A549 (cell line): Measurements from ENCODE around the gene ADAMTS2. TPM values are rescaled to one million over a fixed set of nuclear protein-coding genes. Genes with fewer than 3 reads are reported as not detected.

Experiments used
- ATAC-seq, 2 experiments: fragments of 200-7000 bp in 1 of 2; fragments of >200 bp in 1 of 2; cut with Nextera tagmentation in 1 of 2; cut with Tn5 transposase in 1 of 2; 3 replicates each; pipeline versions ENCODE4 v1.8.0 to v1.9.1; 2018 to 2020; ENCODE audit warnings: mild to moderate bottlenecking in 1 of 2, moderate library complexity in 1 of 2
- CTCF ChIA-PET: fragments of 300-600 bp; sonication (Branson Sonifier 250); formaldehyde crosslinking; extraction: SDS; loops from one replicate; lab custom pipeline; 2021; ENCODE audit warnings: antibody characterized with exemption, inconsistent platforms; lab: Yijun Ruan, JAX
- POLR2A ChIA-PET: fragments of 350-600 bp; formaldehyde crosslinking; extraction: SDS; loops from one replicate; lab custom pipeline; 2021; ENCODE audit warnings: antibody characterized with exemption, inconsistent platforms; lab: Yijun Ruan, JAX
- DNase-seq, 2 experiments: peaks; one replicate each; pipeline versions ENCODE4 v3.0.0 to v3.0.0-alpha.2; 2011 to 2016; ENCODE audit warnings: low read depth in 1 of 2, low spot score in 1 of 2
- FAIRE-seq: peaks from 2 replicates; lab custom pipeline; 2011; peaks lifted over from hg19 to GRCh38; lab: Jason Lieb, UNC
- H3K27ac ChIP-seq, 2 experiments: fragments of >200 bp; sonication (Bioruptor Twin); formaldehyde crosslinking; 3 replicates each; pipeline ENCODE4 v1.5.1; 2016 to 2017
- H3K4me1 ChIP-seq: fragments of >200 bp; sonication (Bioruptor Twin); formaldehyde crosslinking; 3 replicates; pipeline ENCODE4 v1.6.1; 2016
- H3K4me2 ChIP-seq: fragments of >200 bp; sonication (Bioruptor Twin); formaldehyde crosslinking; 3 replicates; pipeline ENCODE4 v1.6.1; 2016
- H3K4me3 ChIP-seq: fragments of >200 bp; sonication (Bioruptor Twin); formaldehyde crosslinking; 3 replicates; pipeline ENCODE4 v1.5.1; 2016
- H3K9me3 ChIP-seq: fragments of >200 bp; sonication (Bioruptor Twin); formaldehyde crosslinking; 3 replicates; pipeline ENCODE4 v1.6.1; 2016
- BHLHE40 ChIP-seq: IDR thresholded peaks from 2 replicates; pipeline ENCODE4 v1.6.1; 2012; ENCODE audit warnings: low read depth, low read length, inconsistent platforms
- CBX8 ChIP-seq: fragments of 200-600 bp; sonication (generic); IDR thresholded peaks from 2 replicates; pipeline ENCODE4 v1.6.1; 2016
- CHD2 ChIP-seq: fragments of 150-350 bp; IDR thresholded peaks from 2 replicates; pipeline ENCODE4 v1.6.1; 2014; ENCODE audit warnings: low read length; ENCODE audit not compliant: partially characterized antibody
- EHMT2 ChIP-seq: fragments of 200-600 bp; sonication (generic); IDR thresholded peaks from 2 replicates; pipeline ENCODE4 v1.6.1; 2016; ENCODE audit warnings: antibody characterized with exemption, low read depth, mild to moderate bottlenecking, moderate library complexity
- FOXS1 ChIP-seq: fragments of 250-450 bp; sonication (Bioruptor Pico); IDR thresholded peaks from 2 replicates; pipeline ENCODE4 v1.5.0; 2020; ENCODE audit warnings: mild to moderate bottlenecking, moderate library complexity
- GATA3 ChIP-seq: IDR thresholded peaks from 2 replicates; pipeline ENCODE4 v1.6.1; 2012; ENCODE audit warnings: borderline replicate concordance
- HOXB13 ChIP-seq: fragments of 250-450 bp; sonication (Bioruptor Pico); IDR thresholded peaks from 2 replicates; pipeline ENCODE4 v1.5.0; 2020; ENCODE audit warnings: low read depth, mild to moderate bottlenecking, moderate library complexity
- HOXB5 ChIP-seq: fragments of 250-450 bp; sonication (Bioruptor Pico); IDR thresholded peaks from 2 replicates; pipeline ENCODE4 v1.5.0; 2020; ENCODE audit warnings: mild to moderate bottlenecking, moderate library complexity
- JUNB ChIP-seq: fragments of >200 bp; sonication (Bioruptor Twin); formaldehyde crosslinking; IDR thresholded peaks from 2 replicates; pipeline ENCODE4 v1.6.1; 2016
- KDM1A ChIP-seq: fragments of 200-600 bp; sonication (generic); IDR thresholded peaks from 2 replicates; pipeline ENCODE4 v1.6.1; 2016; ENCODE audit warnings: low read depth, mild to moderate bottlenecking
- MYC ChIP-seq: IDR thresholded peaks from 2 replicates; pipeline ENCODE4 v1.6.1; 2012; ENCODE audit warnings: mild to moderate bottlenecking, inconsistent platforms, low read length, improper control_type of control experiment, borderline replicate concordance
- NFE2L2 ChIP-seq: fragments of 150-350 bp; conservative IDR thresholded peaks from 2 replicates; pipeline ENCODE4 v1.6.1; 2014; ENCODE audit warnings: low read length
- NR3C1 ChIP-seq: fragments of >200 bp; sonication (Bioruptor Twin); formaldehyde crosslinking; IDR thresholded peaks from 3 replicates; pipeline ENCODE4 v1.6.1; 2017
- POLR2A ChIP-seq: IDR thresholded peaks from 2 replicates; pipeline ENCODE4 v1.6.1; 2012; ENCODE audit warnings: mild to moderate bottlenecking, low read length
- RAD21 ChIP-seq, 2 experiments: fragments of >200 bp in 1 of 2; sonication (Bioruptor Twin) in 1 of 2; formaldehyde crosslinking in 1 of 2; IDR thresholded peaks in 1 of 2; conservative IDR thresholded peaks in 1 of 2; 2 replicates in 1 of 2; 3 replicates in 1 of 2; pipeline ENCODE4 v1.6.1; 2012 to 2018; ENCODE audit warnings: inconsistent platforms in 1 of 2
- RFX5 ChIP-seq: fragments of 450-650 bp; IDR thresholded peaks from 2 replicates; pipeline ENCODE4 v1.7.1; 2014; ENCODE audit warnings: antibody characterized with exemption, mild to moderate bottlenecking, moderate library complexity
- RNF2 ChIP-seq: fragments of 200-600 bp; sonication (generic); IDR thresholded peaks from 2 replicates; pipeline ENCODE4 v1.6.1; 2016; ENCODE audit warnings: low read depth, mild to moderate bottlenecking, antibody characterized with exemption, moderate library complexity, borderline replicate concordance
- SREBF2 ChIP-seq: fragments of 450-650 bp; IDR thresholded peaks from 2 replicates; pipeline ENCODE4 v1.6.1; 2014; ENCODE audit warnings: mild to moderate bottlenecking, moderate library complexity
- ZFP36 ChIP-seq: fragments of 450-650 bp; IDR thresholded peaks from 2 replicates; pipeline ENCODE4 v1.6.1; 2014; ENCODE audit warnings: borderline replicate concordance; ENCODE audit not compliant: partially characterized antibody
- ZNF302 ChIP-seq: fragments of 250-450 bp; sonication (Bioruptor Pico); IDR thresholded peaks from 2 replicates; pipeline ENCODE4 v1.9.0; 2021; ENCODE audit warnings: inconsistent platforms, mild to moderate bottlenecking, moderate library complexity
- ZSCAN20 ChIP-seq: fragments of 250-450 bp; sonication (Bioruptor Pico); IDR thresholded peaks from 2 replicates; pipeline ENCODE4 v1.8.0; 2022; ENCODE audit warnings: mild to moderate bottlenecking, moderate library complexity
- WGBS: methylation state at CpG from one replicate; pipeline ENCODE4 v1.1.6; 2017; ENCODE audit errors: missing lambda C conversion rate; 5-methylcytosine and 5-hydroxymethylcytosine counted together
- polyA plus RNA-seq, 4 experiments: library from polyadenylated mRNA; depleted of rRNA in 3 of 4; stranded (reverse); fragments of >200 nt; fragmentation: RNase III in 1 of 4; extraction: RNeasy Plus Mini Kit Qiagen cat#74134 plus additional on column Dnase treatment in 1 of 4; gene quantifications; 2 replicates in 3 of 4; 3 replicates in 1 of 4; pipeline ENCODE4 v1.2.3, GENCODE V29; 2011 to 2017
- TF ChIP-seq, protein P1 (sequence below): IDR thresholded peaks from 2 replicates; pipeline ENCODE4 v1.6.1; 2012
- TF ChIP-seq, protein P2 (sequence below): fragments of 450-650 bp; IDR thresholded peaks from 2 replicates; pipeline ENCODE4 v1.6.1; 2014; ENCODE audit warnings: antibody characterized with exemption
- TF ChIP-seq, protein P3 (sequence below): fragments of 250-450 bp; sonication (Bioruptor Pico); IDR thresholded peaks from 2 replicates; pipeline ENCODE4 v1.5.0; 2020; ENCODE audit warnings: low read depth, mild to moderate bottlenecking, moderate library complexity
- TF ChIP-seq, protein P4 (sequence below): fragments of 150-350 bp; IDR thresholded peaks from 2 replicates; pipeline ENCODE4 v1.6.1; 2014; ENCODE audit warnings: low read depth, mild to moderate bottlenecking, low read length
- TF ChIP-seq, protein P5 (sequence below): fragments of >200 bp; sonication (Bioruptor Twin); formaldehyde crosslinking; IDR thresholded peaks from 2 replicates; pipeline ENCODE4 v1.6.1; 2016

ADAMTS2 gene
- polyA plus RNA-seq, 2 of the 4 experiments (the other 2 are of a cell fraction) = not detected

DNA sequence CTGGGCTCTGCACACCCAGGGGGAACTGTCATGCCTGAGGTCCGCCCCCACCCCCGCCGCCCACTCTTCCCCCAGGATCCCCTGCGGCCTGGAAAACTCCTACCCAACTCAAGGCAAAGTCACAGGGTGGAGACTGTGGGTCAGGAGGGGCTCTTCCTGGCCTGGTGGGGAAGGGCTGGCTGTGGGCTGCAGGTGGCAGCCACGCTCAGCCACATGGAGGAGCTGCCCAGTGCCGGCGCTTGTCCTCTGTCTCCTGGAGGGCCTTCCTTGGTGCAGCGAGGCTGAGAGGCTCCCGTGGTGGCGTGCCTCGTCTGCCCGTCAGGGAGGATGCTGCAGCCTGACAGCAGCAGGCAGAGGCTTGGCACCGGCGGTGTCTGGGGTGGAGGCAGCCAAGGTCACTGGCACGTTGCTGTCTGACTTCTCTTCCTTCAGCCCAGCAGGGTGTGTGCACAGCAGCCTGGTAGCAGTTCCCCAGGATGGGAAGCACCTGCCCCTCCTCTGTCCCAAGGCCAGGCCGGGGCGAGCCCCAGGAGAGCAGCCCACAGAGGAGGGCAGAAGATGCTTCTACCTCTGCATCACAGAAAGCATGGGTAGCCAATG is 78.1 kb downstream of the ADAMTS2 start (continued):
- no peak for TF ChIP-seq CBX8

DNA sequence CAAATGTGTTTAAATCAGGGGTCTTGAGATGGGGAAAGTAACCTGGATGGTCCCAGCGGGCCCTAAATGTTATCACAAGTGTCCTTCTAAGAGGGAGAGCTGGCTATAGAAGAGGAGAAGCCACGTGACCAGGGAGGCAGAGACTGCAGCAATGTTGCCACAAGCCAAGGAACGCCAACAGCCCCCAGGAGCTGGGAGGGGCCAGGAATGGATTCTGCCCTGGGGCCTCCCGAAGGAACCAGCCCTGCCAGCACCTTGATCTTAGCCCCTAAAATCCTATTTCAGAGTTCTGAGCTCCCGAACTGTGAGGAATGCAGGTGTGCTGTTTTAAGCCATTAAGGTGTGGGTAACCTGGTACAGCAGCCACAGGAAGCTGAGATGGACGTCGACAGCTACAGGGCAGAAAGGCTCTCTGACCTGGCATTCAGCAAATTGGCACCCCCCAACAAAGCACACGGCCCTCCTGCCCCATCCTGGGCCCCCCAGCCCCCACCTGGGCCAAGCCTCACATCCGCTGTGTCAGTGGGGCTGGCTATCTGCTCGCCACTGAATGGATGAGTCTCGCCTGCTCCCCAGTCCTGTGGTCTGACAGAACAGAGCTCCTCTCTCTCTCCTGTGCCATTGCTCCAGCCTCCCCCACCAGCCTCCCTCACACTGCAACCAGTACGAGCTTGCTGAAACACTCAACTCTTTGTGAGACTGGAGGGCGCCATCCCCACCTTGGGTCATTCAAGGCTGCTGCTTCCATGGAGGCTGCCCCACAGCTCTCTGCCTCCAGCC is 78.8 kb downstream of the ADAMTS2 start:
- H3K4me3 ChIP-seq = no peak overlapping the region
- TF ChIP-seq ZSCAN20 (no peak), RAD21 (conservative IDR thresholded peaks at IDR 0.05 in 1 of 2, IDR thresholded peaks at IDR 0.05 in 1 of 2) (no peak), RNF2 (no peak), CBX8 (no peak), MYC (no peak), BHLHE40 (no peak), EHMT2 (no peak), HOXB13 (CRISPR knock-in tag) (no peak), SREBF2 (no peak), FOXS1 (no peak)
- TF ChIP-seq, protein P1, sequence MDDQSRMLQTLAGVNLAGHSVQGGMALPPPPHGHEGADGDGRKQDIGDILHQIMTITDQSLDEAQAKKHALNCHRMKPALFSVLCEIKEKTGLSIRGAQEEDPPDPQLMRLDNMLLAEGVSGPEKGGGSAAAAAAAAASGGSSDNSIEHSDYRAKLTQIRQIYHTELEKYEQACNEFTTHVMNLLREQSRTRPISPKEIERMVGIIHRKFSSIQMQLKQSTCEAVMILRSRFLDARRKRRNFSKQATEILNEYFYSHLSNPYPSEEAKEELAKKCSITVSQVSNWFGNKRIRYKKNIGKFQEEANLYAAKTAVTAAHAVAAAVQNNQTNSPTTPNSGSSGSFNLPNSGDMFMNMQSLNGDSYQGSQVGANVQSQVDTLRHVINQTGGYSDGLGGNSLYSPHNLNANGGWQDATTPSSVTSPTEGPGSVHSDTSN = no peak
- TF ChIP-seq, protein P2, sequence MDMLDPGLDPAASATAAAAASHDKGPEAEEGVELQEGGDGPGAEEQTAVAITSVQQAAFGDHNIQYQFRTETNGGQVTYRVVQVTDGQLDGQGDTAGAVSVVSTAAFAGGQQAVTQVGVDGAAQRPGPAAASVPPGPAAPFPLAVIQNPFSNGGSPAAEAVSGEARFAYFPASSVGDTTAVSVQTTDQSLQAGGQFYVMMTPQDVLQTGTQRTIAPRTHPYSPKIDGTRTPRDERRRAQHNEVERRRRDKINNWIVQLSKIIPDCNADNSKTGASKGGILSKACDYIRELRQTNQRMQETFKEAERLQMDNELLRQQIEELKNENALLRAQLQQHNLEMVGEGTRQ = no peak
- TF ChIP-seq, protein P3, sequence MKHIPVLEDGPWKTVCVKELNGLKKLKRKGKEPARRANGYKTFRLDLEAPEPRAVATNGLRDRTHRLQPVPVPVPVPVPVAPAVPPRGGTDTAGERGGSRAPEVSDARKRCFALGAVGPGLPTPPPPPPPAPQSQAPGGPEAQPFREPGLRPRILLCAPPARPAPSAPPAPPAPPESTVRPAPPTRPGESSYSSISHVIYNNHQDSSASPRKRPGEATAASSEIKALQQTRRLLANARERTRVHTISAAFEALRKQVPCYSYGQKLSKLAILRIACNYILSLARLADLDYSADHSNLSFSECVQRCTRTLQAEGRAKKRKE = no peak
- TF ChIP-seq, protein P4, sequence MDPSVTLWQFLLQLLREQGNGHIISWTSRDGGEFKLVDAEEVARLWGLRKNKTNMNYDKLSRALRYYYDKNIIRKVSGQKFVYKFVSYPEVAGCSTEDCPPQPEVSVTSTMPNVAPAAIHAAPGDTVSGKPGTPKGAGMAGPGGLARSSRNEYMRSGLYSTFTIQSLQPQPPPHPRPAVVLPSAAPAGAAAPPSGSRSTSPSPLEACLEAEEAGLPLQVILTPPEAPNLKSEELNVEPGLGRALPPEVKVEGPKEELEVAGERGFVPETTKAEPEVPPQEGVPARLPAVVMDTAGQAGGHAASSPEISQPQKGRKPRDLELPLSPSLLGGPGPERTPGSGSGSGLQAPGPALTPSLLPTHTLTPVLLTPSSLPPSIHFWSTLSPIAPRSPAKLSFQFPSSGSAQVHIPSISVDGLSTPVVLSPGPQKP = no peak
- no peak overlapping the region for H3K27ac ChIP-seq
- 34% methylated on average over 11 of the region's 13 CpGs for WGBS
- DNase-seq (no peak), FAIRE-seq (no peak), ATAC-seq (no peak)
- CTCF ChIA-PET = interaction anchor here (0.5 to 1.4 kb wide), 4 partner anchors 14 to 565 kb away, joined by 3 read pairs; no protein-coding TSS in a partner anchor
- peaks cover 13% of the 10 kb centered on the region; the same call in 2 of the 3 replicates for H3K9me3 ChIP-seq
- no peak overlapping the region for H3K4me2 ChIP-seq
- no peaks in the 10 kb centered on the region for H3K4me1 ChIP-seq
- POLR2A ChIA-PET = no interaction called here

DNA sequence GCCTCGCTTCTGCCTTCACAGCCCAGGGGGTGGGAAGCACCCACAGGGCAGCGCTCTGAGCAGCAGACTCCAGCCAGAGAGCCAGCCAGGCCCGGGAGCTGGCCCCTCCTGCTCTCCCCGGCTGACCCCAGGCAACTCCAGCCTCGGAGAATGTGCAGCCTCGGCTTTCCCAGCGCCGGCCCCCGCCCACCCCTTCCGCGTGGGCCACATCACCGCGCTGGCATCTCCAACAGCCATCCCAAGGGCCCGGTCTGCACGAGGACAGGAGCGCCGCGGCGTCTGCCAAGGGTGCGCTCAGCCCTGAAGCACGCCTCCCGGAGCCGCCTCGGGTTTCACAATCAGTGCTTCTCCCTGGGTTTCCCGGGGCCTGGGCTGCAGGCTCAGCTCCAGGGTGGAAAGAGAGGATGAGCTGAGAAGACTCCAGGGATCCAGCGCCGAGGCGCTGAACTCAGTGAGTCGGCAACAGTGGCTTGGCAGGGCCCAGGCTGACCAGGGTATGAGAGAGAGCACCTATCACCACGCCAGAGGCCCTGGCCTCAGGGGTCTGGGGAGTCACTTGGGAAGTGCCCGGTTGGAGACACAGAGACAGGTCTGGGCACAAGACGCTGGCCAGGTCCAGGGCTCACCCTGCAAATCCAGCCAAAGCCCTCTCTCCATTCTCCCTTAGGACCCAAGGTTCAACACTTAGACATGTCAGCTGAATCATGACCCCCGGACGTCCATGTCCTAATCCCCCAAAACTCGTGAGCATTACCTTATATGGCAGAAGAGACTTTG is 79.6 kb downstream of the ADAMTS2 start:
- ChIA-PET CTCF (interaction anchor here (0.6 to 1.4 kb wide), 2 partner anchors 228 to 277 kb away, joined by 3 read pairs; no protein-coding TSS in a partner anchor), POLR2A (no interaction called here)
- no peak overlapping the region for H3K4me2 ChIP-seq
- H3K4me3 ChIP-seq = no peak overlapping the region
- DNase-seq (no peak), ATAC-seq (peak in 1 of 2 experiments; percentile 51; a peak in 3 of 6 replicates), FAIRE-seq (no peak)
- no peak overlapping the region for H3K27ac ChIP-seq
- no peaks in the 10 kb centered on the region for H3K4me1 ChIP-seq
- WGBS = 40% methylated on average over 8 of the region's 35 CpGs
- H3K9me3 ChIP-seq = peaks cover 6% of the 10 kb centered on the region; the same call in 2 of the 3 replicates
- TF ChIP-seq, protein P4 = no peak
- TF ChIP-seq NR3C1 (no peak), HOXB5 (CRISPR knock-in tag) (no peak), NFE2L2 (no peak), ZFP36 (no peak), ZSCAN20 (no peak), RNF2 (no peak), RFX5 (no peak), GATA3 (no peak), POLR2A (no peak), CHD2 (no peak), KDM1A (no peak), JUNB (no peak), ZNF302 (CRISPR knock-in tag) (no peak)
- TF ChIP-seq, protein P5, sequence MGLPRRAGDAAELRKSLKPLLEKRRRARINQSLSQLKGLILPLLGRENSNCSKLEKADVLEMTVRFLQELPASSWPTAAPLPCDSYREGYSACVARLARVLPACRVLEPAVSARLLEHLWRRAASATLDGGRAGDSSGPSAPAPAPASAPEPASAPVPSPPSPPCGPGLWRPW = no peak
- TF ChIP-seq, protein P1 = no peak
